ENCODE results near the gene NUP153.

DNA sequence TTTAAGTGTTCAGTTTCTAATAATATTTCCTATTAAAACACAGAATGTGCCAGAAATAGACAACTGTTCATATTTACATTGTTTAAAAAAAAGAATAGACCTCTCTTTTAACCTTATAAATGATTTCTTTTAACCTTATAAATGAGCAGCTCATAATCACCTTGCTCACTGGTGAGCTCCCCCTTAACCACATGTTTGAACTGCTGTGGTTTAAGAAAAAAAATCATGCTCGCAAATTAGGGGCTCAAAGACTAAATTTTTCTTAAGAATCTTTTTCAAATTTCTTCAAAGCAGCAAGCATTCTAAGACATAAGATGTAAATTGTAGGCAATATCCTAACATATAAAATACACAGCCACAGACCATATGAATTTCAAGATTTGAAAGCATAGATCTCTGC lies 73.8 kb downstream of the NUP153 start:
- TF ChIP-seq GATA3 (IDR thresholded peaks at IDR 0.05; ENCODE audit: low read depth, low read length) (no peak), GATA2 (IDR thresholded peaks at IDR 0.05; ENCODE audit: low read depth, low read length) (no peak)
